GM23338 (cell line): ENCODE results near the gene CETP. TPM values are rescaled to one million over a fixed set of nuclear protein-coding genes. Genes with fewer than 3 reads are reported as not detected.
"Not testable (repeated sequence)": the region's sequence is repeated elsewhere in the genome, so short reads cannot be mapped to it uniquely, and the experiment has no call there.

Source experiments
- ATAC-seq: fragments of 200-7000 bp; cut with Tn5 transposase; 3 replicates; pipeline ENCODE4 v1.9.1; 2020
- DNase-seq: peaks from one replicate; pipeline ENCODE4 v3.0.0-alpha.2; 2015; ENCODE audit warnings: low spot score
- H2AFZ ChIP-seq: fragments of 200-600 bp; sonication (generic); 2 replicates; pipeline ENCODE4 v1.8.0; 2016; ENCODE audit warnings: antibody characterized with exemption, mild to moderate bottlenecking, moderate library complexity
- H3F3A ChIP-seq: fragments of 200-600 bp; sonication (generic); replicated peaks from 2 replicates; pipeline ENCODE4 v1.8.0; 2017; ENCODE audit warnings: antibody characterized with exemption, mixed run types, low read depth
- H3K27ac ChIP-seq: fragments of 200-600 bp; sonication (generic); 2 replicates; pipeline ENCODE4 v1.6.1; 2016; ENCODE audit warnings: low read depth
- H3K27me3 ChIP-seq: fragments of 200-600 bp; sonication (generic); 2 replicates; pipeline ENCODE4 v1.8.0; 2016; ENCODE audit warnings: mild to moderate bottlenecking, mixed run types, moderate library complexity; ENCODE audit not compliant: insufficient read depth
- H3K36me3 ChIP-seq: fragments of 200-600 bp; sonication (generic); 2 replicates; pipeline ENCODE4 v1.8.0; 2016; ENCODE audit warnings: mild to moderate bottlenecking; ENCODE audit not compliant: insufficient read depth
- H3K4me1 ChIP-seq: fragments of 200-600 bp; sonication (generic); 2 replicates; pipeline ENCODE4 v1.8.0; 2016; ENCODE audit warnings: mild to moderate bottlenecking, moderate library complexity; ENCODE audit not compliant: insufficient read depth
- H3K4me2 ChIP-seq: fragments of 200-600 bp; sonication (generic); 2 replicates; pipeline ENCODE4 v1.7.1; 2017; ENCODE audit warnings: mixed run types
- H3K4me3 ChIP-seq: fragments of 200-600 bp; sonication (generic); 2 replicates; pipeline ENCODE4 v1.6.1; 2016; ENCODE audit warnings: mixed run types
- H3K79me2 ChIP-seq: fragments of 200-600 bp; sonication (generic); replicated peaks from 2 replicates; pipeline ENCODE4 v1.8.0; 2017; ENCODE audit warnings: mild to moderate bottlenecking; ENCODE audit not compliant: insufficient read depth
- H3K9me2 ChIP-seq: fragments of 200-600 bp; sonication (generic); 2 replicates; pipeline ENCODE4 v1.8.0; 2017; ENCODE audit not compliant: insufficient read depth
- H4K20me1 ChIP-seq: fragments of 200-600 bp; sonication (generic); replicated peaks from 2 replicates; pipeline ENCODE4 v1.8.0; 2017; ENCODE audit warnings: mild to moderate bottlenecking; ENCODE audit not compliant: insufficient read depth
- H3K27ac Mint-ChIP-seq: 2 replicates; pipeline ENCODE4 v1.8.0; 2020; ENCODE audit warnings: inconsistent platforms, mild to moderate bottlenecking, moderate library complexity, mixed read lengths
- H3K27me3 Mint-ChIP-seq: 3 replicates; pipeline ENCODE4 v1.8.0; 2022; ENCODE audit warnings: low read depth, mild to moderate bottlenecking, moderate library complexity, mixed read lengths, inconsistent platforms; ENCODE audit not compliant: insufficient read depth, poor library complexity
- H3K36me3 Mint-ChIP-seq: 3 replicates; pipeline ENCODE4 v1.8.0; 2021; ENCODE audit warnings: low read depth, mild to moderate bottlenecking, inconsistent platforms, moderate library complexity, mixed read lengths
- H3K4me1 Mint-ChIP-seq: 3 replicates; pipeline ENCODE4 v1.8.0; 2020; ENCODE audit warnings: mild to moderate bottlenecking, inconsistent platforms, mixed read lengths
- H3K4me3 Mint-ChIP-seq: 3 replicates; pipeline ENCODE4 v1.8.0; 2021; ENCODE audit warnings: moderate library complexity, mild to moderate bottlenecking, inconsistent platforms, mixed read lengths
- H3K9me3 Mint-ChIP-seq: 3 replicates; pipeline ENCODE4 v1.8.0; 2020; ENCODE audit warnings: moderate library complexity, mild to moderate bottlenecking, inconsistent platforms, mixed read lengths
- CREB1 ChIP-seq: fragments of 250-450 bp; sonication (Bioruptor Pico); IDR thresholded peaks from 2 replicates; pipeline ENCODE4 v1.5.0; 2020; ENCODE audit warnings: low read depth, mild to moderate bottlenecking, moderate library complexity
- JUNB ChIP-seq: IDR thresholded peaks from one replicate; pipeline ENCODE4 v1.6.1; 2016; ENCODE audit warnings: antibody characterized with exemption; ENCODE audit not compliant: unreplicated experiment
- NANOG ChIP-seq: IDR thresholded peaks from 2 replicates; pipeline ENCODE4 v1.6.1; 2016; ENCODE audit warnings: antibody characterized with exemption, borderline replicate concordance
- STAT1 ChIP-seq: IDR thresholded peaks from one replicate; pipeline ENCODE4 v1.6.1; 2016; ENCODE audit warnings: antibody characterized with exemption; ENCODE audit not compliant: unreplicated experiment
- ZNF114 ChIP-seq: fragments of 250-450 bp; sonication (Bioruptor Pico); IDR thresholded peaks from 2 replicates; pipeline ENCODE4 v1.5.0; 2020; ENCODE audit warnings: mild to moderate bottlenecking, moderate library complexity
- ZNF331 ChIP-seq: fragments of 250-450 bp; sonication (Bioruptor Pico); IDR thresholded peaks from 2 replicates; pipeline ENCODE4 v1.5.0; 2020; ENCODE audit warnings: low read depth, mild to moderate bottlenecking, moderate library complexity
- polyA plus RNA-seq: library from polyadenylated mRNA; unstranded; fragments of >200 nt; fragmentation: Nextera tagmentation; extraction: Ambion mirVana; gene quantifications from 2 replicates; pipeline ENCODE4 v1.2.1, GENCODE V29; 2016
- total RNA-seq: library from RNA; depleted of rRNA; stranded (reverse); fragments of >200 nt; shearing (Covaris generic); gene quantifications from 2 replicates; pipeline ENCODE4 v1.2.3, GENCODE V29; 2014
- TF ChIP-seq, protein P1 (sequence below), 2 experiments: fragments of 200-600 bp in 1 of 2; sonication (generic) in 1 of 2; conservative IDR thresholded peaks; 2 replicates each; pipeline versions ENCODE4 v1.5.1 to v1.6.1; 2016 to 2017; ENCODE audit warnings: antibody characterized with exemption in 2 of 2, low read depth in 2 of 2, mild to moderate bottlenecking in 2 of 2, moderate library complexity in 1 of 2

The CETP gene
- total and polyA plus RNA-seq, 2 experiments from 2014 or later: not detected

GRCh38 chr16:57003439-57004386 is 42.0 kb downstream of the CETP start:
- H4K20me1 ChIP-seq: no peaks in the 10 kb centered on the region

GRCh38 chr16:57004387-57005250 is 42.9 kb downstream of the CETP start:
- H4K20me1 ChIP-seq: no peaks in the 10 kb centered on the region
- H3K9me2 ChIP-seq: no peaks in the 10 kb centered on the region
- DNase-seq: no peak
- peak overlapping the region; percentile 59; the same call in 1 of the 2 replicates for H2AFZ ChIP-seq
- no peak overlapping the region for H3K27ac ChIP-seq
- TF ChIP-seq, protein P1, sequence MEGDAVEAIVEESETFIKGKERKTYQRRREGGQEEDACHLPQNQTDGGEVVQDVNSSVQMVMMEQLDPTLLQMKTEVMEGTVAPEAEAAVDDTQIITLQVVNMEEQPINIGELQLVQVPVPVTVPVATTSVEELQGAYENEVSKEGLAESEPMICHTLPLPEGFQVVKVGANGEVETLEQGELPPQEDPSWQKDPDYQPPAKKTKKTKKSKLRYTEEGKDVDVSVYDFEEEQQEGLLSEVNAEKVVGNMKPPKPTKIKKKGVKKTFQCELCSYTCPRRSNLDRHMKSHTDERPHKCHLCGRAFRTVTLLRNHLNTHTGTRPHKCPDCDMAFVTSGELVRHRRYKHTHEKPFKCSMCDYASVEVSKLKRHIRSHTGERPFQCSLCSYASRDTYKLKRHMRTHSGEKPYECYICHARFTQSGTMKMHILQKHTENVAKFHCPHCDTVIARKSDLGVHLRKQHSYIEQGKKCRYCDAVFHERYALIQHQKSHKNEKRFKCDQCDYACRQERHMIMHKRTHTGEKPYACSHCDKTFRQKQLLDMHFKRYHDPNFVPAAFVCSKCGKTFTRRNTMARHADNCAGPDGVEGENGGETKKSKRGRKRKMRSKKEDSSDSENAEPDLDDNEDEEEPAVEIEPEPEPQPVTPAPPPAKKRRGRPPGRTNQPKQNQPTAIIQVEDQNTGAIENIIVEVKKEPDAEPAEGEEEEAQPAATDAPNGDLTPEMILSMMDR (conservative IDR thresholded peaks at IDR 0.05; ENCODE audit: low read depth in 2 of 2): peak in 1 of 2 experiments; percentile 33; a peak in 1 of 4 replicates
- no peak for TF ChIP-seq STAT1
- ATAC-seq: peak; percentile 35
- no peaks in the 10 kb centered on the region for H3K27me3 ChIP-seq
- no peaks in the 10 kb centered on the region for H3K36me3 ChIP-seq
- Mint-ChIP-seq H3K27ac (no peak overlapping the region), H3K4me3 (no peak overlapping the region), H3K36me3 (no peaks in the 10 kb centered on the region), H3K27me3 (peaks cover 10% of the 10 kb centered on the region), H3K4me1 (peaks cover 16% of the 10 kb centered on the region), H3K9me3 (no peaks in the 10 kb centered on the region)
- H3K4me1 ChIP-seq: peaks cover 6% of the 10 kb centered on the region; the same call in 1 of the 2 replicates
- H3K79me2 ChIP-seq: no peaks in the 10 kb centered on the region
- no peak overlapping the region for H3K4me2 ChIP-seq
- H3F3A ChIP-seq: no peaks in the 10 kb centered on the region
- no peak overlapping the region for H3K4me3 ChIP-seq

More at GRCh38 chr16:57003439-57004386, 42.0 kb downstream of the CETP start:
- Mint-ChIP-seq H3K36me3 (no peaks in the 10 kb centered on the region), H3K4me3 (no peak overlapping the region), H3K27ac (no peak overlapping the region), H3K27me3 (peaks cover 8% of the 10 kb centered on the region), H3K9me3 (no peaks in the 10 kb centered on the region), H3K4me1 (peaks cover 16% of the 10 kb centered on the region)
- Histone ChIP-seq H3K9me2 (no peaks in the 10 kb centered on the region), H3F3A (no peaks in the 10 kb centered on the region), H3K4me3 (no peak overlapping the region), H3K4me2 (no peak overlapping the region), H3K4me1 (peaks cover 6% of the 10 kb centered on the region; the same call in 1 of the 2 replicates), H3K36me3 (no peaks in the 10 kb centered on the region), H3K79me2 (no peaks in the 10 kb centered on the region), H3K27me3 (no peaks in the 10 kb centered on the region), H2AFZ (no peak overlapping the region), H3K27ac (no peak overlapping the region)
- peak; percentile 56 for ATAC-seq
- TF ChIP-seq STAT1 (no peak), NANOG (no peak), JUNB (no peak), ZNF114 (no peak), ZNF331 (CRISPR knock-in tag) (no peak), CREB1 (CRISPR knock-in tag) (no peak)
- peak; percentile 25 for DNase-seq

DNA sequence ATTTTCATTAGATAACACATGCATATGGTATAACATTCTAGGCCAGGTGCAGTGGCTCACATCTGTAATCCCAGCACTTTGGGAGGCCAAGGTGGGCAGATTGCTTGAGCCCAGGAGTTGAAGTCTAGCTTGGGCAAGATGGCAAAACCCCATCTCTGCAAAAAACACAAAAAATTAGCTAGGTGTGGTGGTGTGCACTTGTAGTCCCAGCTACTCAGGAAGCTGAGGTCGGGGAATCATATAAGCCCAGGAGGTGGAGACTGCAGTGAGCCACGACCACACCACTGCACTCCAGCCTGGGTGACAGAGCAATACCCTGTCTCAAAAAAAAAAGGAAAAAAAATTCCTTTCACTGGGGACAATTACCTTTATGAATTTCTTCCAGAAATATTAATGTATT is 43.8 kb downstream of the CETP start:
- not testable (repeated sequence) for H3K27ac ChIP-seq, H3K36me3 ChIP-seq, H3K27me3 ChIP-seq, ATAC-seq, H4K20me1 ChIP-seq, H3K4me1 ChIP-seq, H3K4me3 Mint-ChIP-seq, H2AFZ ChIP-seq, H3K27me3 Mint-ChIP-seq, H3K27ac Mint-ChIP-seq, H3K79me2 ChIP-seq, DNase-seq, H3K9me3 Mint-ChIP-seq, H3K4me2 ChIP-seq, H3F3A ChIP-seq, H3K4me3 ChIP-seq, H3K9me2 ChIP-seq, H3K36me3 Mint-ChIP-seq
- H3K4me1 Mint-ChIP-seq: peaks cover 16% of the 10 kb centered on the region
